Prostate gland (tissue), 2 donors: ENCODE measurements around the gene GON4L. TPM values are rescaled to one million over a fixed set of nuclear protein-coding genes. Genes with fewer than 3 reads are reported as not detected.

Source experiments
- DNase-seq: peaks from one replicate; pipeline ENCODE4 v3.0.0-alpha.2; 2019; ENCODE audit warnings: low spot score
- H3K27ac ChIP-seq, 2 donors: fragments of 200-600 bp; sonication (generic); 2 replicates each; pipeline ENCODE4 v1.5.1; 2017 to 2019
- H3K27me3 ChIP-seq: fragments of 200-600 bp; sonication (generic); replicated peaks from 2 replicates; pipeline ENCODE4 v1.5.1; 2019; ENCODE audit not compliant: insufficient read depth
- H3K36me3 ChIP-seq, 2 donors: fragments of 200-600 bp; sonication (generic); 1 replicate in 1 of 2; 2 replicates in 1 of 2; pipeline versions ENCODE4 v1.5.1 to v1.8.1; 2017 to 2019
- H3K4me1 ChIP-seq: fragments of 200-600 bp; sonication (generic); replicated peaks from 2 replicates; pipeline ENCODE4 v1.5.1; 2019
- H3K4me3 ChIP-seq, 2 donors: fragments of 200-600 bp; sonication (generic); 2 replicates each; pipeline ENCODE4 v1.5.1; 2017 to 2019
- H3K9me3 ChIP-seq: fragments of 200-600 bp; sonication (generic); 2 replicates; pipeline ENCODE4 v1.5.1; 2017
- CTCF ChIP-seq, 4 experiments: fragments of 200-600 bp in 2 of 4; fragments of 450-650 bp in 2 of 4; sonication (generic) in 2 of 4; IDR thresholded peaks; 1 replicate in 3 of 4; 2 replicates in 1 of 4; pipeline ENCODE4 v1.5.1; 2016 to 2019; ENCODE audit warnings: antibody characterized with exemption in 4 of 4, mild to moderate bottlenecking in 2 of 4, moderate library complexity in 2 of 4
- POLR2A ChIP-seq: fragments of 450-650 bp; IDR thresholded peaks from one replicate; pipeline ENCODE4 v1.6.1; 2016; ENCODE audit warnings: antibody characterized with exemption, mild to moderate bottlenecking
- POLR2AphosphoS5 ChIP-seq: sonication (generic); formaldehyde crosslinking; IDR thresholded peaks from one replicate; pipeline ENCODE4 v1.6.1; 2017; ENCODE audit warnings: antibody characterized with exemption
- WGBS: methylation state at CpG from one replicate; pipeline ENCODE4 v1.1.5; 2018; 5-methylcytosine and 5-hydroxymethylcytosine counted together
- intact Hi-C: fragments of 100-400 bp; cut with DNase I; formaldehyde crosslinking; loops from one replicate; pipeline ENCODE4 v1.14.2; 2022
- total RNA-seq, 2 donors: library from RNA; depleted of rRNA; stranded (reverse); fragments of >200 nt; gene quantifications; one replicate each; pipeline ENCODE4 v1.1.0, GENCODE V29; 2016

The GON4L gene
- total RNA-seq, 2 donors from 2014 or later, result 24.9 to 57.4 TPM

- 63% methylated on average over 12 of the region's 12 CpGs for WGBS
- Histone ChIP-seq H3K27ac (peak overlapping the region; percentile 79 to 85), H3K9me3 (no peaks in the 10 kb centered on the region), H3K36me3 (no peaks in the 10 kb centered on the region), H3K4me1 (no peaks in the 10 kb centered on the region), H3K4me3 (peak overlapping the region; percentile 27 to 31), H3K27me3 (no peaks in the 10 kb centered on the region)
- no peak for DNase-seq
- TF ChIP-seq CTCF (IDR thresholded peaks at IDR 0.05) (no peak), POLR2AphosphoS5 (no peak), POLR2A (no peak)
- intact Hi-C loops, result loop anchor here (5.0 kb wide), 1 partner anchor 53 kb away; the partner anchor contains the start of gene RIT1
Observed at GRCh38 chr1:155858800-155859233, 1.8 kb upstream of the GON4L start.

- H3K9me3 ChIP-seq, result no peaks in the 10 kb centered on the region
- H3K4me3 ChIP-seq, result peak overlapping the region; percentile 61 to 69
- intact Hi-C loops, result loop anchor here (5.0 kb wide), 1 partner anchor 56 kb away; the partner anchor contains the start of gene RIT1
- no peaks in the 10 kb centered on the region for H3K4me1 ChIP-seq
- WGBS, result 57% methylated on average over 20 of the region's 20 CpGs
- peak overlapping the region; percentile 75 to 82 for H3K27ac ChIP-seq
- TF ChIP-seq POLR2A, result no peak
- TF ChIP-seq POLR2AphosphoS5, result no peak
- no peak for TF ChIP-seq CTCF (IDR thresholded peaks at IDR 0.05)
- no peaks in the 10 kb centered on the region for H3K27me3 ChIP-seq
- peaks cover 0 to 6% of the 10 kb centered on the region in 2 donors for H3K36me3 ChIP-seq
- no peak for DNase-seq
Observed at GRCh38 chr1:155856257-155856974, 598 bp downstream of the GON4L start.

GRCh38 chr1:155850345-155850744 is 6.7 kb downstream of the GON4L start:
- Histone ChIP-seq H3K36me3 (peaks cover 0 to 6% of the 10 kb centered on the region in 2 donors), H3K4me1 (no peaks in the 10 kb centered on the region), H3K27ac (no peak overlapping the region), H3K27me3 (no peaks in the 10 kb centered on the region), H3K9me3 (no peaks in the 10 kb centered on the region), H3K4me3 (no peak overlapping the region)
- no peak for TF ChIP-seq POLR2A
- intact Hi-C loops, result no loop called here
- 61% methylated on average over 3 of the region's 3 CpGs for WGBS
- no peak for DNase-seq

- Histone ChIP-seq H3K9me3 (no peaks in the 10 kb centered on the region), H3K4me1 (no peaks in the 10 kb centered on the region), H3K36me3 (peaks cover 0 to 2% of the 10 kb centered on the region in 2 donors), H3K4me3 (no peak overlapping the region), H3K27me3 (no peaks in the 10 kb centered on the region), H3K27ac (no peak overlapping the region)
- 96% methylated on average over 1 of the region's 1 CpG for WGBS
- TF ChIP-seq POLR2A (no peak), POLR2AphosphoS5 (no peak), CTCF (IDR thresholded peaks at IDR 0.05) (no peak)
- intact Hi-C loops, result no loop called here
- DNase-seq, result no peak
Observed at GRCh38 chr1:155847823-155848529, 9.0 kb downstream of the GON4L start.

- TF ChIP-seq POLR2AphosphoS5, result no peak
- no peak for TF ChIP-seq CTCF (IDR thresholded peaks at IDR 0.05)
- TF ChIP-seq POLR2A, result no peak
- no peaks in the 10 kb centered on the region for H3K27me3 ChIP-seq
- no peak overlapping the region for H3K4me3 ChIP-seq
- 96% methylated on average over 1 of the region's 1 CpG for WGBS
- H3K9me3 ChIP-seq, result no peaks in the 10 kb centered on the region
- no peaks in the 10 kb centered on the region for H3K36me3 ChIP-seq
- H3K4me1 ChIP-seq, result no peaks in the 10 kb centered on the region
- intact Hi-C loops, result no loop called here
- no peak overlapping the region for H3K27ac ChIP-seq
- DNase-seq, result no peak
Observed at GRCh38 chr1:155844860-155845421, 12.1 kb downstream of the GON4L start.
